Fibroblast of skin of scalp (primary cell): Measurements from ENCODE around the gene SLAIN2.
"Not testable (repeated sequence)": the region's sequence is repeated elsewhere in the genome, so short reads cannot be mapped to it uniquely, and the experiment has no call there.

Experiments used
- DNase-seq: peaks from one replicate; pipeline ENCODE4 v3.0.0-alpha.2; 2013

Gene SLAIN2

GRCh38 chr4:48445704-48446103 lies 104.4 kb downstream of the SLAIN2 start:
- DNase-seq = peak; percentile 20

GRCh38 chr4:48446642-48447041 lies 105.3 kb downstream of the SLAIN2 start:
- no peak for DNase-seq

GRCh38 chr4:48449151-48449550 lies 107.8 kb downstream of the SLAIN2 start:
- DNase-seq = no peak

- no peak for DNase-seq
These were observed 109.4 kb downstream of the SLAIN2 start for GRCh38 chr4:48450740-48451139.

GRCh38 chr4:48451656-48452055 lies 110.3 kb downstream of the SLAIN2 start:
- not testable (repeated sequence) for DNase-seq

- no peak for DNase-seq
These were observed 113.3 kb downstream of the SLAIN2 start for GRCh38 chr4:48454591-48454990.

GRCh38 chr4:48461000-48461399 lies 119.7 kb downstream of the SLAIN2 start:
- no peak for DNase-seq

GRCh38 chr4:48462363-48462762 lies 121.0 kb downstream of the SLAIN2 start:
- DNase-seq = peak; percentile 26

- no peak for DNase-seq
These were observed 126.1 kb downstream of the SLAIN2 start for GRCh38 chr4:48467442-48467841.

GRCh38 chr4:48467891-48468290 lies 126.6 kb downstream of the SLAIN2 start:
- no peak for DNase-seq

GRCh38 chr4:48470137-48470536 lies 128.8 kb downstream of the SLAIN2 start:
- no peak for DNase-seq

- peak; percentile 11 for DNase-seq
These were observed 129.2 kb downstream of the SLAIN2 start for GRCh38 chr4:48470570-48470969.

- no peak for DNase-seq
These were observed 131.5 kb downstream of the SLAIN2 start for GRCh38 chr4:48472794-48473193.

GRCh38 chr4:48475770-48476169 lies 134.4 kb downstream of the SLAIN2 start:
- no peak for DNase-seq
